AG04449 (cell line): ENCODE measurements around the gene NUMA1.

Experiments
- CTCF ChIA-PET: fragments of 350-600 bp; formaldehyde crosslinking; extraction: SDS; loops from one replicate; lab custom pipeline; 2021; ENCODE audit warnings: antibody characterized with exemption; lab: Yijun Ruan, JAX
- POLR2A ChIA-PET: fragments of 400-600, 350-600 bp; formaldehyde crosslinking; extraction: SDS; loops from one replicate; lab custom pipeline; 2020; ENCODE audit warnings: antibody characterized with exemption, inconsistent platforms; lab: Yijun Ruan, JAX
- DNase-seq: peaks from one replicate; pipeline ENCODE4 v3.0.0-alpha.2; 2010; ENCODE audit warnings: low read depth, low spot score
- H3K4me3 ChIP-seq: 2 replicates; pipeline ENCODE4 v1.5.1; 2011; ENCODE audit warnings: low read depth, mild to moderate bottlenecking, control low read depth, low read length
- CTCF ChIP-seq: IDR thresholded peaks from one replicate; pipeline ENCODE4 v1.5.1; 2011; ENCODE audit warnings: mild to moderate bottlenecking, moderate library complexity, low read length, control low read depth, inconsistent platforms; ENCODE audit not compliant: insufficient read depth; ENCODE audit errors: missing control alignments

Gene NUMA1

GRCh38 chr11:71997594-71997993 lies 82.7 kb downstream of the NUMA1 start:
- TF ChIP-seq CTCF, result no peak
- ChIA-PET POLR2A (interaction anchor here (1.0 kb wide), 1 partner anchor 12 kb away, joined by 3 read pairs; no protein-coding TSS in a partner anchor), CTCF (interaction anchor here (1.1 to 4.5 kb wide), 3 partner anchors 15 to 28 kb away, joined by 5 to 25 read pairs (median 6); no protein-coding TSS in a partner anchor)
- DNase-seq, result no peak
- no peak overlapping the region for H3K4me3 ChIP-seq

- DNase-seq, result no peak
- H3K4me3 ChIP-seq, result no peak overlapping the region
- CTCF ChIA-PET, result interaction anchor here (4.5 kb wide), 1 partner anchor 19 kb away, joined by 25 read pairs; no protein-coding TSS in a partner anchor
- TF ChIP-seq CTCF, result no peak
- POLR2A ChIA-PET, result interaction anchor here (1.0 kb wide), 1 partner anchor 12 kb away, joined by 3 read pairs; no protein-coding TSS in a partner anchor
These were observed 83.4 kb downstream of the NUMA1 start for GRCh38 chr11:71996946-71997345.

- CTCF ChIA-PET, result interaction anchor here (4.5 kb wide), 1 partner anchor 19 kb away, joined by 25 read pairs; no protein-coding TSS in a partner anchor
- no peak overlapping the region for H3K4me3 ChIP-seq
- POLR2A ChIA-PET, result interaction anchor here (1.0 kb wide), 1 partner anchor 13 kb away, joined by 3 read pairs; no protein-coding TSS in a partner anchor
- no peak for TF ChIP-seq CTCF
- no peak for DNase-seq
These were observed 83.8 kb downstream of the NUMA1 start for GRCh38 chr11:71996517-71996916.

GRCh38 chr11:71995726-71996291 lies 84.5 kb downstream of the NUMA1 start:
- no peak for TF ChIP-seq CTCF
- no peak for DNase-seq
- H3K4me3 ChIP-seq, result no peak overlapping the region
- POLR2A ChIA-PET, result no interaction called here
- CTCF ChIA-PET, result interaction anchor here (1.0 to 4.5 kb wide), 3 partner anchors 18 to 435 kb away, joined by 3 to 25 read pairs (median 3); no protein-coding TSS in a partner anchor

GRCh38 chr11:71994786-71995185 lies 85.6 kb downstream of the NUMA1 start:
- no peak for DNase-seq
- no peak for TF ChIP-seq CTCF
- H3K4me3 ChIP-seq, result no peak overlapping the region
- ChIA-PET POLR2A (interaction anchor here (0.7 kb wide), 1 partner anchor 117 kb away, joined by 3 read pairs; no protein-coding TSS in a partner anchor), CTCF (interaction anchor here (0.9 to 4.5 kb wide), 4 partner anchors 17 to 420 kb away, joined by 3 to 25 read pairs (median 4); no protein-coding TSS in a partner anchor)

- TF ChIP-seq CTCF, result no peak
- DNase-seq, result no peak
- no peak overlapping the region for H3K4me3 ChIP-seq
- CTCF ChIA-PET, result interaction anchor here (1.1 to 8.2 kb wide), 3 partner anchors 8 to 16 kb away, joined by 3 to 95 read pairs (median 5); no protein-coding TSS in a partner anchor
- POLR2A ChIA-PET, result interaction anchor here (0.6 kb wide), 1 partner anchor 102 kb away, joined by 3 read pairs; no protein-coding TSS in a partner anchor
These were observed 88.1 kb downstream of the NUMA1 start for GRCh38 chr11:71992136-71992730.
